Mesendoderm (in vitro differentiated cells): ENCODE measurements around the gene CLEC3B.

Source experiments
- DNase-seq: peaks from one replicate; pipeline ENCODE4 v3.0.0; 2013
- H2AK5ac ChIP-seq: 2 replicates; pipeline ENCODE4 v1.6.1; 2013; ENCODE audit warnings: low read length, inconsistent platforms
- H2BK120ac ChIP-seq: 2 replicates; pipeline ENCODE4 v1.6.1; 2013; ENCODE audit warnings: low read depth, mild to moderate bottlenecking, low read length, moderate library complexity, mixed read lengths
- H2BK15ac ChIP-seq: replicated peaks from 2 replicates; pipeline ENCODE4 v1.6.1; 2013; ENCODE audit warnings: low read depth, mild to moderate bottlenecking, moderate library complexity
- H2BK5ac ChIP-seq: 2 replicates; pipeline ENCODE4 v1.6.1; 2013; ENCODE audit warnings: low read length, inconsistent platforms
- H3K18ac ChIP-seq: 2 replicates; pipeline ENCODE4 v1.6.1; 2013; ENCODE audit warnings: mild to moderate bottlenecking, low read length, mixed read lengths
- H3K23ac ChIP-seq: one replicate; pipeline ENCODE4 v1.6.1; 2013; ENCODE audit warnings: low read length
- H3K27ac ChIP-seq: 2 replicates; pipeline ENCODE4 v1.5.1; 2013; ENCODE audit warnings: low read depth, mild to moderate bottlenecking, inconsistent platforms, low read length, moderate library complexity
- H3K27me3 ChIP-seq: 2 replicates; pipeline ENCODE4 v1.6.1; 2013; ENCODE audit warnings: low read length, control low read depth, mild to moderate bottlenecking, inconsistent platforms; ENCODE audit not compliant: insufficient read depth, poor library complexity
- H3K36me3 ChIP-seq: 2 replicates; pipeline ENCODE4 v1.6.1; 2013; ENCODE audit warnings: low read length, inconsistent platforms; ENCODE audit not compliant: control insufficient read depth, insufficient read depth
- H3K4ac ChIP-seq: one replicate; pipeline ENCODE4 v1.6.1; 2013; ENCODE audit warnings: low read depth, mild to moderate bottlenecking, low read length, moderate library complexity
- H3K4me1 ChIP-seq: 2 replicates; pipeline ENCODE4 v1.6.1; 2013; ENCODE audit warnings: low read depth, low read length, inconsistent platforms; ENCODE audit not compliant: control insufficient read depth
- H3K4me2 ChIP-seq: 2 replicates; pipeline ENCODE4 v1.6.1; 2013; ENCODE audit warnings: low read length
- H3K4me3 ChIP-seq: 2 replicates; pipeline ENCODE4 v1.5.1; 2013; ENCODE audit warnings: mild to moderate bottlenecking, low read length
- H3K56ac ChIP-seq: one replicate; pipeline ENCODE4 v1.6.1; 2013; ENCODE audit warnings: low read length
- H3K79me1 ChIP-seq: 2 replicates; pipeline ENCODE4 v1.6.1; 2013; ENCODE audit warnings: low read length, inconsistent platforms
- H3K79me2 ChIP-seq: 2 replicates; pipeline ENCODE4 v1.6.1; 2013; ENCODE audit warnings: mild to moderate bottlenecking, low read length; ENCODE audit not compliant: control insufficient read depth, insufficient read depth
- H3K9ac ChIP-seq: 2 replicates; pipeline ENCODE4 v1.6.1; 2013; ENCODE audit warnings: low read length, inconsistent platforms
- H4K5ac ChIP-seq: one replicate; pipeline ENCODE4 v1.6.1; 2013; ENCODE audit warnings: low read length
- H4K8ac ChIP-seq: one replicate; pipeline ENCODE4 v1.6.1; 2013; ENCODE audit warnings: low read depth, mild to moderate bottlenecking, control low read depth, low read length, moderate library complexity
- WGBS: extraction: QIAGEN DNeasy Blood & Tissue Kit; methylation state at CpG from one replicate; pipeline ENCODE4 v1.1.7; 2013; ENCODE audit warnings: low lambda C conversion rate, missing lambda C conversion rate; ENCODE audit not compliant: insufficient coverage; ENCODE audit errors: extremely low coverage; 5-methylcytosine and 5-hydroxymethylcytosine counted together

Gene CLEC3B

DNA sequence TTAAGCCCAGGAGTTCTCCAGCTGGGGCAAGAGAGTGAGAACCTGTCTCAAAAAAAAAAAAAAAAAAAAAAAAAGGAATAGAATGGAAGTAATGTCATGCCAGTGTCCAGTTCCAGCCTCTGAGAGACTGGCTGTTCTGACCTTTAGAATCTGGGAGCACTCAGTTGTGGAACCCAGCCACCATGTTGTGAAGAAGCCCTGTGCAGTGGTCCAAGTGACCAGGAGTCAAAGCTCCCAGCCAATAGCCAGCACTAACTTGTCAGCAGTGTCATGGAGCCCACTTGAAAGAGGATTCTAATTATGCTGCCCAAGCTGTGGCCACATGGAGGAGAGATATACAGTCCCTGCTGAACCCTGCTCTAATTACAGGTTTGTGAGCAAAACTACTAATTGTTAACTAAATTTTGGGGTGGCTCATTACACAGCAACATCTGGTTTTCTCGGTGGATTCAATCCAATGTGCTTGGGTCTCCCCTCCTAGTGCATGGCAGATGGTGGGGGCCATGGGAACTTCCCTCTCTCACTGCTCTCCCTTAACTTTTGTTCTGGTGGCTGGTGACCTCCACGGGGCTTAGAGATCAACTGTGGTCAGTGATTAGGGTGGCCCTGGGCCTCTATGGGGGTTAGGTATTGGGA lies 55.5 kb downstream of the CLEC3B start:
- WGBS = no CpG with 5 or more reads among the region's 2 CpGs
- no peak overlapping the region for H3K9ac ChIP-seq
- H3K4me1 ChIP-seq = no peaks in the 10 kb centered on the region
- no peak overlapping the region for H3K18ac ChIP-seq
- H4K8ac ChIP-seq = no peak overlapping the region
- H3K4ac ChIP-seq = no peak overlapping the region
- H3K27me3 ChIP-seq = no peaks in the 10 kb centered on the region
- no peak for DNase-seq
- H3K4me3 ChIP-seq = no peak overlapping the region
- no peak overlapping the region for H4K5ac ChIP-seq
- no peak overlapping the region for H2BK120ac ChIP-seq
- no peak overlapping the region for H3K56ac ChIP-seq
- no peak overlapping the region for H2AK5ac ChIP-seq
- H3K79me1 ChIP-seq = no peaks in the 10 kb centered on the region
- no peak overlapping the region for H3K23ac ChIP-seq
- H3K4me2 ChIP-seq = no peak overlapping the region
- no peaks in the 10 kb centered on the region for H3K36me3 ChIP-seq
- no peaks in the 10 kb centered on the region for H3K79me2 ChIP-seq
- no peak overlapping the region for H2BK5ac ChIP-seq
- no peak overlapping the region for H3K27ac ChIP-seq
- no peak overlapping the region for H2BK15ac ChIP-seq

DNA sequence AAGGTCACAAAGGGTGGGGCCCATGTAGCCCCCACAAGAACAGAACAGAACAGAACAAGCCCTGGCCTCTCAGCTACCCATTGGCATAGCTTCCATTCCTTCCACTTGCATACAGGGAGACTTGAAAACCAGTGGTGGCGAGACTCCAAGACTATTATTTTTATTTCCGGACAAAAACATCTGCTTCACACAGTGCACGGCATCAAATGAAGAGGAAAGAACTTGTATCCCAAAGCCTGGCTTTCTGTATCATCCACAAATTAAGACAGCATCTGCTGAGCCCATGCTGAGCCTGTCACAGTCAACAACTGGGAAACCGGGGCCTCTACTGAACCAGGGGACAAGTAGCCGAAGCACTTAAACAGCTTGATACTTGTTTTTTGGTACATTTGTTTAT lies 56.0 kb downstream of the CLEC3B start:
- no peak overlapping the region for H3K27ac ChIP-seq
- no peak overlapping the region for H3K56ac ChIP-seq
- no peaks in the 10 kb centered on the region for H3K79me1 ChIP-seq
- no peak overlapping the region for H2BK15ac ChIP-seq
- H3K4ac ChIP-seq = no peak overlapping the region
- no CpG with 5 or more reads among the region's 5 CpGs for WGBS
- no peak overlapping the region for H3K18ac ChIP-seq
- no peak overlapping the region for H2AK5ac ChIP-seq
- H2BK5ac ChIP-seq = no peak overlapping the region
- no peaks in the 10 kb centered on the region for H3K27me3 ChIP-seq
- H2BK120ac ChIP-seq = no peak overlapping the region
- no peak overlapping the region for H3K4me2 ChIP-seq
- no peak overlapping the region for H3K23ac ChIP-seq
- no peak overlapping the region for H3K4me3 ChIP-seq
- no peak overlapping the region for H4K5ac ChIP-seq
- H4K8ac ChIP-seq = no peak overlapping the region
- DNase-seq = no peak
- H3K4me1 ChIP-seq = no peaks in the 10 kb centered on the region
- H3K79me2 ChIP-seq = no peaks in the 10 kb centered on the region
- H3K36me3 ChIP-seq = no peaks in the 10 kb centered on the region
- no peak overlapping the region for H3K9ac ChIP-seq

DNA sequence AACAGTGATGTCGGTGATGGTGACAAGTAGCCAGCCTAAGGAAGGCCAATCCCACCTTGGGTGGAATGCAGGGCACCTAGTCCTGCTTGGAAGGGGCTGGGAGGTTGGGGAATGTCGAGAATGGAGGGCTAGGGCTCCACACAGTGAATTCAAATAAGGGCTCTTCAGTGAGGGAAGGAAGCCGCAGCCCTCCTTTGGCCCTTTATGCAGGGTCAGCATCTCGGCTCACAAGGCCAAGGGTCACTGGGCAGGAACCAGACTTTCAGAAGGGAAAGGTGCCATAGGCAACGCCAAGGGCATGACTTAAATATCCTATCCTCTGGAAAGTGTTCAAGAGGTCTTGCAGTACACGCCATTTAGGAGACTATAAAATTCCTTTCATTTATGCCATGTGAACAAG lies 56.9 kb downstream of the CLEC3B start:
- H2BK120ac ChIP-seq = no peak overlapping the region
- H2BK5ac ChIP-seq = no peak overlapping the region
- no peaks in the 10 kb centered on the region for H3K4me1 ChIP-seq
- H3K4me3 ChIP-seq = no peak overlapping the region
- no peaks in the 10 kb centered on the region for H3K27me3 ChIP-seq
- no peak overlapping the region for H4K8ac ChIP-seq
- no peak overlapping the region for H3K9ac ChIP-seq
- H3K27ac ChIP-seq = no peak overlapping the region
- no peak overlapping the region for H2BK15ac ChIP-seq
- no peaks in the 10 kb centered on the region for H3K79me1 ChIP-seq
- H4K5ac ChIP-seq = no peak overlapping the region
- no peaks in the 10 kb centered on the region for H3K36me3 ChIP-seq
- no peaks in the 10 kb centered on the region for H3K79me2 ChIP-seq
- H3K4me2 ChIP-seq = no peak overlapping the region
- H2AK5ac ChIP-seq = no peak overlapping the region
- H3K56ac ChIP-seq = no peak overlapping the region
- DNase-seq = no peak
- no peak overlapping the region for H3K23ac ChIP-seq
- no peak overlapping the region for H3K18ac ChIP-seq
- WGBS = no CpG with 5 or more reads among the region's 6 CpGs
- H3K4ac ChIP-seq = no peak overlapping the region

DNA sequence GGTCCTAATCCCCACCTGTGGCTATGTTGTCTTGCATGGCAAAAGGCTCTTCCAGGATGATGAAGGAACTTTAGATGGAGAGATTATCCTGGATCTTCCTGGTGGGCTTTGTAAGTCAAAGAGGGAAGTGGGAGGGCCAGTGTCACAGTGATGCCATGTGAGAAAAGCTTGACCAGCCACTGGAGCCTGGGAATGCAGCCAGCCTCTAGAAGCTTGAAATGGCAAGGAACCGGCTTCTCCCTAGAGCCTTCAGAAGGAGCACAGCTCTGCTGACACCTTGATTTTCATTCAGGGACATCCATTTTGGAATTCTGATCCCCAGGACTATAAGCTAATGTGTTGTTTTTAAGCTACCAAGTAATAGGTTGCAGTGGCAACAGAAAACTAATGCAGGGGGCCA lies 58.3 kb downstream of the CLEC3B start:
- WGBS = no CpG with 5 or more reads among the region's 1 CpG
- no peak overlapping the region for H2BK5ac ChIP-seq
- H2AK5ac ChIP-seq = no peak overlapping the region

DNA sequence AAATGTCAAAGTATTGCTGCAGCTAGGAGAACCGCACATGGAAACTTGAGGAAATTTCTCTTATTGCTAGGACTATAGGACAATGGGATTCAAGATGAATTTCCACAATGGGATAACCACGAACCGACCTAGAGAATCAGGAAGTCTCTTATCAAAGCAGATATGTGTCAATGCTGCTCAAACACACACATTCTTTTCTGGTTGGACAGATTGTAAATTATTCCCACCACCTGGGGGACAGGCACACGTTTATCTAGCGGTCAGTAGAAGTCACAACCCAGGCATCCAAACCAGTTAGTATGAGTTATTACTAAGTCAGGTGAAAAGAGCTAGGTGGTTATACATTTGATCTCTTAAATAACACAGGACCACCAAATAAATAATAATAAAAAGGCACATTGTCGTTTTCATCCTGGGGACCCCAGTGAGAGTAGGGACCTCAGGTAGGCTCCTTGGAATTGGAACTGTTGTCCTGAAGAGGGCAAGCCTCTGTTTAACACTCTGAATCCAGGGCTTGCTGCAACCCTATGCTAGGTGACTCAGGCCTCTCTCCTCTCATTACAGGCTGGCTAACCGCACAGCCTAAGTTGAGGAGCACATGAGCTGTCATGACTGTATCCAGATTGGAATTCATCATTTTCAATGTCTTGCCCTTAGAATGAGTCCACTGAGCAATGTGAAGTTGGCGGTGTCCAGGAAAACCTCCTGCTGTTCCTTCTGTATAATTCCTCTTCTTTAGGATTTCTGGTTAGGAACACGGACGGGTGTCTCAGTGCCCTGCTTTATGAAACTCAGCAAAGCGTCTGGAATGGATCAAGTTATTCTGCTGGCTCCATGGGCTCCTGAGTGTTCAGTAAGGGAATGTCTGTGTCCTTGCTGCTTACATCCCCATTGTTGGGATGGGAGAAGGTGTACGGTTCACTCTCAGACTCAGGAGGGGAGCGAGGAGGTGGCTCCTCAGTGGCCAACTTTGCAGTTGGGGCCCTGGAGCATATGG lies 59.0 kb downstream of the CLEC3B start:
- no CpG with 5 or more reads among the region's 13 CpGs for WGBS
- H3K27ac ChIP-seq = no peak overlapping the region

More for the DNA sequence above, 58.3 kb downstream of the CLEC3B start:
- H4K5ac ChIP-seq = no peak overlapping the region
- no peak overlapping the region for H4K8ac ChIP-seq
- DNase-seq = no peak
- H2BK15ac ChIP-seq = no peak overlapping the region
- no peak overlapping the region for H3K4ac ChIP-seq
- no peak overlapping the region for H3K56ac ChIP-seq
- no peak overlapping the region for H3K4me3 ChIP-seq
- no peaks in the 10 kb centered on the region for H3K4me1 ChIP-seq
- no peak overlapping the region for H3K27ac ChIP-seq
- H3K4me2 ChIP-seq = no peak overlapping the region
- no peak overlapping the region for H3K9ac ChIP-seq
- no peaks in the 10 kb centered on the region for H3K27me3 ChIP-seq
- H3K18ac ChIP-seq = no peak overlapping the region
- no peak overlapping the region for H2BK120ac ChIP-seq
- no peaks in the 10 kb centered on the region for H3K79me2 ChIP-seq
- no peaks in the 10 kb centered on the region for H3K36me3 ChIP-seq
- no peaks in the 10 kb centered on the region for H3K79me1 ChIP-seq
- H3K23ac ChIP-seq = no peak overlapping the region

More for the DNA sequence above, 59.0 kb downstream of the CLEC3B start:
- H2AK5ac ChIP-seq = no peak overlapping the region
- no peaks in the 10 kb centered on the region for H3K79me2 ChIP-seq
- H3K36me3 ChIP-seq = no peaks in the 10 kb centered on the region
- H3K4me1 ChIP-seq = no peaks in the 10 kb centered on the region
- no peaks in the 10 kb centered on the region for H3K79me1 ChIP-seq
- no peak overlapping the region for H3K4ac ChIP-seq
- no peak overlapping the region for H4K5ac ChIP-seq
- H3K18ac ChIP-seq = no peak overlapping the region
- no peak overlapping the region for H3K23ac ChIP-seq
- no peak overlapping the region for H2BK5ac ChIP-seq
- H3K4me3 ChIP-seq = no peak overlapping the region
- no peak for DNase-seq
- no peak overlapping the region for H2BK120ac ChIP-seq
- no peaks in the 10 kb centered on the region for H3K27me3 ChIP-seq
- H4K8ac ChIP-seq = no peak overlapping the region
- H3K56ac ChIP-seq = no peak overlapping the region
- no peak overlapping the region for H3K4me2 ChIP-seq
- H2BK15ac ChIP-seq = no peak overlapping the region
- no peak overlapping the region for H3K9ac ChIP-seq
